Esophagus muscularis mucosa (tissue), 3 donors: ENCODE results near the gene FMO1.

Experiments
- EP300 ChIP-seq: sonication (generic); formaldehyde crosslinking; IDR thresholded peaks from one replicate; pipeline ENCODE4 v1.6.1; 2017; ENCODE audit warnings: antibody characterized with exemption
- TF ChIP-seq, protein P1 (sequence below), 3 experiments: fragments of 200-600 bp in 2 of 3; fragments of 450-650 bp in 1 of 3; sonication (generic) in 2 of 3; IDR thresholded peaks; one replicate each; pipeline ENCODE4 v1.5.1; 2017 to 2019; ENCODE audit warnings: antibody characterized with exemption in 3 of 3, mild to moderate bottlenecking in 2 of 3, moderate library complexity in 1 of 3

DNA sequence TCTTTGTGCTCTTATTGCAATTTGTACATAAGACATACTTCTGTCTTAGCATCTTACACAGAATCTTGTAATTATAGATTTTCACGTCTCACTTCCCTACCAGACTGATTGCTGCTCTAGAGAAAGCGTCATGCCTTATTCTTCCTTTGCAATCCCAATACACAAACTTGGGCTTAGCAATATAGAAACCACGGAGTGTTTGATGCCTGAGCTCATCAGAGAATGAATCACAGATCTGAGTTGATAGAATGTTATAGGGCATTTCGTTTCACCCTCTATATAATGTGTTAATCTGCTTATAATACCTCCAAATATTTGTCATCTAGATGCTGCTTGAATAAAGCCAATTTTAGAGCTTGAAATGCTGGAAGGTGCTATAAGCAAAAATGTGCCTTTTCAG is 6.6 kb downstream of the FMO1 start:
- TF ChIP-seq, protein P1, sequence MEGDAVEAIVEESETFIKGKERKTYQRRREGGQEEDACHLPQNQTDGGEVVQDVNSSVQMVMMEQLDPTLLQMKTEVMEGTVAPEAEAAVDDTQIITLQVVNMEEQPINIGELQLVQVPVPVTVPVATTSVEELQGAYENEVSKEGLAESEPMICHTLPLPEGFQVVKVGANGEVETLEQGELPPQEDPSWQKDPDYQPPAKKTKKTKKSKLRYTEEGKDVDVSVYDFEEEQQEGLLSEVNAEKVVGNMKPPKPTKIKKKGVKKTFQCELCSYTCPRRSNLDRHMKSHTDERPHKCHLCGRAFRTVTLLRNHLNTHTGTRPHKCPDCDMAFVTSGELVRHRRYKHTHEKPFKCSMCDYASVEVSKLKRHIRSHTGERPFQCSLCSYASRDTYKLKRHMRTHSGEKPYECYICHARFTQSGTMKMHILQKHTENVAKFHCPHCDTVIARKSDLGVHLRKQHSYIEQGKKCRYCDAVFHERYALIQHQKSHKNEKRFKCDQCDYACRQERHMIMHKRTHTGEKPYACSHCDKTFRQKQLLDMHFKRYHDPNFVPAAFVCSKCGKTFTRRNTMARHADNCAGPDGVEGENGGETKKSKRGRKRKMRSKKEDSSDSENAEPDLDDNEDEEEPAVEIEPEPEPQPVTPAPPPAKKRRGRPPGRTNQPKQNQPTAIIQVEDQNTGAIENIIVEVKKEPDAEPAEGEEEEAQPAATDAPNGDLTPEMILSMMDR (IDR thresholded peaks at IDR 0.05): no peak
- no peak for TF ChIP-seq EP300
